Left ventricle myocardium inferior (tissue), 1 donor: ENCODE results near the gene SAMD4A. TPM values are rescaled to one million over a fixed set of nuclear protein-coding genes. Genes with fewer than 3 reads are reported as not detected.

Source experiments
- DNase-seq: peaks from one replicate; pipeline ENCODE4 v3.0.0-alpha.2; 2020
- H3K27ac ChIP-seq: fragments of 200-600 bp; replicated peaks from 2 replicates; pipeline ENCODE4 v1.8.0; 2021
- H3K27me3 ChIP-seq: fragments of 200-600 bp; 2 replicates; pipeline ENCODE4 v1.8.0; 2021; ENCODE audit warnings: low read depth
- H3K36me3 ChIP-seq: fragments of 200-600 bp; 2 replicates; pipeline ENCODE4 v1.8.0; 2021
- H3K4me1 ChIP-seq: fragments of 200-600 bp; 2 replicates; pipeline ENCODE4 v1.8.0; 2021
- H3K4me3 ChIP-seq: fragments of 200-600 bp; 2 replicates; pipeline ENCODE4 v1.8.0; 2021; ENCODE audit warnings: mild to moderate bottlenecking, moderate library complexity
- H3K9me3 ChIP-seq: fragments of 200-600 bp; replicated peaks from 2 replicates; pipeline ENCODE4 v1.8.0; 2021
- CTCF ChIP-seq: fragments of 200-600 bp; IDR thresholded peaks from 2 replicates; pipeline ENCODE4 v1.8.0; 2021; ENCODE audit warnings: antibody characterized with exemption, mild to moderate bottlenecking, borderline replicate concordance
- intact Hi-C: fragments of 100-400 bp; cut with micrococcal nuclease; formaldehyde crosslinking; loops from one replicate; pipeline ENCODE4 v1.11.0; 2022
- total RNA-seq: library from RNA; stranded (reverse); fragmentation: NEBNext Ultra II Directional; extraction: Animal tissue kit (Norgen Biotek cat#: 25700); gene quantifications from one replicate; pipeline ENCODE4 v1.2.1, GENCODE V29; 2021
- donor health status: DM: no; HTN: yes; CAD: no; lungs with severe emphysema.

Gene SAMD4A
- total RNA-seq, 1 donor from 2014 or later: 173 TPM

GRCh38 chr14:54704768-54705167 lies 137.8 kb downstream of the SAMD4A start:
- H3K27ac ChIP-seq: peak overlapping the region; percentile 94
- no peaks in the 10 kb centered on the region for H3K9me3 ChIP-seq
- DNase-seq: no peak
- H3K4me1 ChIP-seq: peaks cover 85% of the 10 kb centered on the region
- no peaks in the 10 kb centered on the region for H3K27me3 ChIP-seq
- no peak overlapping the region for H3K4me3 ChIP-seq
- H3K36me3 ChIP-seq: peaks cover 9% of the 10 kb centered on the region
- intact Hi-C loops: no loop called here
- TF ChIP-seq CTCF: no peak

GRCh38 chr14:54706769-54707168 lies 139.8 kb downstream of the SAMD4A start:
- intact Hi-C loops: no loop called here
- H3K27ac ChIP-seq: peak overlapping the region; percentile 20

GRCh38 chr14:54708161-54708560 lies 141.2 kb downstream of the SAMD4A start:
- TF ChIP-seq CTCF: no peak
- H3K9me3 ChIP-seq: no peaks in the 10 kb centered on the region
- H3K4me3 ChIP-seq: no peak overlapping the region
- peak overlapping the region; percentile 31 for H3K27ac ChIP-seq
- H3K27me3 ChIP-seq: no peaks in the 10 kb centered on the region
- intact Hi-C loops: no loop called here
- H3K36me3 ChIP-seq: peaks cover 1% of the 10 kb centered on the region
- peaks cover 86% of the 10 kb centered on the region for H3K4me1 ChIP-seq
- no peak for DNase-seq

More at GRCh38 chr14:54706769-54707168, 139.8 kb downstream of the SAMD4A start:
- no peak for DNase-seq
- peaks cover 9% of the 10 kb centered on the region for H3K36me3 ChIP-seq
- no peaks in the 10 kb centered on the region for H3K27me3 ChIP-seq
- no peaks in the 10 kb centered on the region for H3K9me3 ChIP-seq
- no peak overlapping the region for H3K4me3 ChIP-seq
- TF ChIP-seq CTCF: no peak
- H3K4me1 ChIP-seq: peaks cover 86% of the 10 kb centered on the region

GRCh38 chr14:54708982-54709381 lies 142.1 kb downstream of the SAMD4A start:
- Histone ChIP-seq H3K27ac (peak overlapping the region; percentile 11), H3K4me1 (peaks cover 86% of the 10 kb centered on the region), H3K27me3 (no peaks in the 10 kb centered on the region), H3K4me3 (no peak overlapping the region), H3K9me3 (no peaks in the 10 kb centered on the region), H3K36me3 (no peaks in the 10 kb centered on the region)
- no peak for DNase-seq
- TF ChIP-seq CTCF: no peak
- intact Hi-C loops: no loop called here

GRCh38 chr14:54709444-54709843 lies 142.5 kb downstream of the SAMD4A start:
- H3K36me3 ChIP-seq: no peaks in the 10 kb centered on the region
- no peaks in the 10 kb centered on the region for H3K27me3 ChIP-seq
- no peak for TF ChIP-seq CTCF
- no peak for DNase-seq
- intact Hi-C loops: no loop called here
- H3K27ac ChIP-seq: peak overlapping the region; percentile 11
- H3K9me3 ChIP-seq: no peaks in the 10 kb centered on the region
- peaks cover 86% of the 10 kb centered on the region for H3K4me1 ChIP-seq
- H3K4me3 ChIP-seq: no peak overlapping the region

GRCh38 chr14:54709867-54710266 lies 142.9 kb downstream of the SAMD4A start:
- intact Hi-C loops: no loop called here
- Histone ChIP-seq H3K27me3 (no peaks in the 10 kb centered on the region), H3K36me3 (no peaks in the 10 kb centered on the region), H3K4me3 (no peak overlapping the region), H3K9me3 (no peaks in the 10 kb centered on the region), H3K27ac (peak overlapping the region; percentile 11), H3K4me1 (peaks cover 86% of the 10 kb centered on the region)
- TF ChIP-seq CTCF: no peak
- no peak for DNase-seq
